ENCODE data around the gene CRTAC1. TPM values are rescaled to one million over a fixed set of nuclear protein-coding genes. Genes with fewer than 3 reads are reported as not detected.

CRTAC1 gene
- polyA plus RNA-seq, 1 donor (not counting 4 experiments of a cell fraction or from before 2014, with no cell fraction given) = not detected

DNA sequence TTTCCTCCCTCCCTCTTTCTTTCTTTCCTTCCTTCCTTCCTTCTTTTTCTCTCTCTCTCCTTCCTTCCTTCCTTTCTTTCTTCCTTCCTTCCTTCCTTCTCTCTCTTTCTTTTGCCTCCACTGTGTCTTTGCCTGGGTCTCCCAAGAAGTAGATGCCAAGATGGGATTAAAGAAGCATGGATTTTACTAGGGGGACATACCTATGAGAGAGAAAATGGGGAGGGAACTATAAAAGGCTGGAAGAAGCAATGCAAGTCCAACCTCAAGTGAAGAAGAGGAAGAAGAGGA is 33.3 kb upstream of the CRTAC1 start:
- dilution Hi-C loops (cut with MboI; ENCODE audit: extremely low pct_ligation_motif_present, low sequenced_read_pairs) = no loop called here
- Histone ChIP-seq H3K27ac (ENCODE audit: control insufficient read depth, insufficient read depth, low read length) (no peak overlapping the region), H3K27me3 (ENCODE audit: control insufficient read depth, extremely low read depth, insufficient read depth, low read length) (no peaks in the 10 kb centered on the region), H3K9me3 (ENCODE audit: control insufficient read depth, low read depth, low read length) (no peaks in the 10 kb centered on the region), H3K4me2 (ENCODE audit: control insufficient read depth, extremely low read depth, insufficient read depth, low read depth, low read length) (no peak overlapping the region), H3K4me1 (ENCODE audit: control insufficient read depth, extremely low read depth, insufficient read depth, low read length) (no peaks in the 10 kb centered on the region), H3K79me2 (ENCODE audit: control insufficient read depth, insufficient read depth, low read length) (no peaks in the 10 kb centered on the region), H4K20me1 (ENCODE audit: control insufficient read depth, extremely low read depth, insufficient read depth, low read length) (no peaks in the 10 kb centered on the region), H3K9ac (ENCODE audit: control insufficient read depth, extremely low read depth, insufficient read depth, low read length) (no peak overlapping the region), H2AFZ (ENCODE audit: control insufficient read depth, low read length) (no peak overlapping the region), H3K36me3 (ENCODE audit: control insufficient read depth in 2 of 2, extremely low read depth in 1 of 2, insufficient read depth in 2 of 2, low read length in 2 of 2) (no peaks in the 10 kb centered on the region), H3K4me3 (ENCODE audit: control insufficient read depth in 2 of 3, extremely low read depth in 1 of 3, insufficient read depth in 2 of 3, low read depth in 1 of 3, low read length in 3 of 3) (no peak overlapping the region), H3K9me1 (ENCODE audit: control insufficient read depth, extremely low read depth, insufficient read depth, low read length) (no peaks in the 10 kb centered on the region)
- no peak for DNase-seq (ENCODE audit: low read depth, low spot score)
- FAIRE-seq = no peak
- TF ChIP-seq, protein P1, sequence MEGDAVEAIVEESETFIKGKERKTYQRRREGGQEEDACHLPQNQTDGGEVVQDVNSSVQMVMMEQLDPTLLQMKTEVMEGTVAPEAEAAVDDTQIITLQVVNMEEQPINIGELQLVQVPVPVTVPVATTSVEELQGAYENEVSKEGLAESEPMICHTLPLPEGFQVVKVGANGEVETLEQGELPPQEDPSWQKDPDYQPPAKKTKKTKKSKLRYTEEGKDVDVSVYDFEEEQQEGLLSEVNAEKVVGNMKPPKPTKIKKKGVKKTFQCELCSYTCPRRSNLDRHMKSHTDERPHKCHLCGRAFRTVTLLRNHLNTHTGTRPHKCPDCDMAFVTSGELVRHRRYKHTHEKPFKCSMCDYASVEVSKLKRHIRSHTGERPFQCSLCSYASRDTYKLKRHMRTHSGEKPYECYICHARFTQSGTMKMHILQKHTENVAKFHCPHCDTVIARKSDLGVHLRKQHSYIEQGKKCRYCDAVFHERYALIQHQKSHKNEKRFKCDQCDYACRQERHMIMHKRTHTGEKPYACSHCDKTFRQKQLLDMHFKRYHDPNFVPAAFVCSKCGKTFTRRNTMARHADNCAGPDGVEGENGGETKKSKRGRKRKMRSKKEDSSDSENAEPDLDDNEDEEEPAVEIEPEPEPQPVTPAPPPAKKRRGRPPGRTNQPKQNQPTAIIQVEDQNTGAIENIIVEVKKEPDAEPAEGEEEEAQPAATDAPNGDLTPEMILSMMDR (optimal IDR thresholded peaks at IDR 0.05 in 1 of 3, IDR thresholded peaks at IDR 0.05 in 1 of 3, conservative IDR thresholded peaks at IDR 0.05 in 1 of 3; ENCODE audit: extremely low read depth in 1 of 3, insufficient read depth in 2 of 3, low read length in 3 of 3) = no peak
- no peak for TF ChIP-seq EZH2 (IDR thresholded peaks at IDR 0.05; ENCODE audit: low read length)

DNA sequence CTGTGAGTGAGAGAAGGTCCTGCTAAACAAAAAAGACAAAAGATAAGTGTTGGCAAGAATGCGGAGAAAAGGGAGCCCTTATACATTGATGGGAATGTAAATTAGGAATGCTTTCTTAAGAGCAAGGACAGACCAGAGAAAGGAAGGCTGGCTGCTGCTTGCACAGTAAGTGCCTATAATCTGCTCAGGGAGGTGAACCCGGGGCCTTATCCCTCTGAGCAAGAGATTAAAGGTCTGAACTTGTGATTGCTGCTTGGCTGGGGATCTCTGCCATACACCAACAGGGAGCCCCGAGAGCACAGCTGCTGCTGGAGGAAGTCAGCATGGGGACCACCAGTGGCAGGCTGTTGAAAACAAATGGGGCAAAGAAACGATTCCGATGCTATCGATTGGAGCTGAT is 32.0 kb upstream of the CRTAC1 start:
- Histone ChIP-seq H3K9me1 (ENCODE audit: control insufficient read depth, extremely low read depth, insufficient read depth, low read length) (no peaks in the 10 kb centered on the region), H3K9ac (ENCODE audit: control insufficient read depth, extremely low read depth, insufficient read depth, low read length) (no peak overlapping the region), H3K4me3 (ENCODE audit: control insufficient read depth in 2 of 3, extremely low read depth in 1 of 3, insufficient read depth in 2 of 3, low read depth in 1 of 3, low read length in 3 of 3) (no peak overlapping the region), H2AFZ (ENCODE audit: control insufficient read depth, low read length) (no peak overlapping the region), H3K79me2 (ENCODE audit: control insufficient read depth, insufficient read depth, low read length) (no peaks in the 10 kb centered on the region), H3K4me1 (ENCODE audit: control insufficient read depth, extremely low read depth, insufficient read depth, low read length) (no peaks in the 10 kb centered on the region), H3K4me2 (ENCODE audit: control insufficient read depth, extremely low read depth, insufficient read depth, low read depth, low read length) (no peak overlapping the region), H3K27me3 (ENCODE audit: control insufficient read depth, extremely low read depth, insufficient read depth, low read length) (no peaks in the 10 kb centered on the region), H3K9me3 (ENCODE audit: control insufficient read depth, low read depth, low read length) (no peaks in the 10 kb centered on the region), H3K27ac (ENCODE audit: control insufficient read depth, insufficient read depth, low read length) (no peak overlapping the region), H3K36me3 (ENCODE audit: control insufficient read depth in 2 of 2, extremely low read depth in 1 of 2, insufficient read depth in 2 of 2, low read length in 2 of 2) (no peaks in the 10 kb centered on the region), H4K20me1 (ENCODE audit: control insufficient read depth, extremely low read depth, insufficient read depth, low read length) (no peaks in the 10 kb centered on the region)
- TF ChIP-seq EZH2 (IDR thresholded peaks at IDR 0.05; ENCODE audit: low read length) = no peak
- TF ChIP-seq, protein P1 (optimal IDR thresholded peaks at IDR 0.05 in 1 of 3, IDR thresholded peaks at IDR 0.05 in 1 of 3, conservative IDR thresholded peaks at IDR 0.05 in 1 of 3; ENCODE audit: extremely low read depth in 1 of 3, insufficient read depth in 2 of 3, low read length in 3 of 3) = no peak
- no peak for FAIRE-seq
- dilution Hi-C loops (cut with MboI; ENCODE audit: extremely low pct_ligation_motif_present, low sequenced_read_pairs) = no loop called here
- DNase-seq (ENCODE audit: low read depth, low spot score) = no peak

Measured in keratinocyte (primary cell).